ENCODE measurements around the gene HNRNPC. TPM values are rescaled to one million over a fixed set of nuclear protein-coding genes. Genes with fewer than 3 reads are reported as not detected.

The HNRNPC gene
- total RNA-seq, 2 experiments from 2014 or later: 897 to 1,000 TPM

GRCh38 chr14:21241218-21241819 lies 27.9 kb downstream of the HNRNPC start:
- Histone ChIP-seq H3K4me1 (ENCODE audit: insufficient read depth, low read length, poor library complexity, severe bottlenecking) (peaks cover 16% of the 10 kb centered on the region), H3K36me3 (ENCODE audit: insufficient read depth, low read length) (peaks cover 100% of the 10 kb centered on the region), H3K9me3 (ENCODE audit: low read length) (no peaks in the 10 kb centered on the region), H3K4me3 (ENCODE audit: low read depth, low read length, poor library complexity, severe bottlenecking) (no peak overlapping the region), H3K4me2 (ENCODE audit: low read length) (no peak overlapping the region), H3K9me2 (ENCODE audit: insufficient read depth, low read length) (no peaks in the 10 kb centered on the region), H3K27ac (ENCODE audit: low read depth, low read length, poor library complexity, severe bottlenecking) (no peak overlapping the region), H2AFZ (ENCODE audit: low read length) (no peak overlapping the region), H4K20me1 (ENCODE audit: insufficient read depth, low read length) (peaks cover 78% of the 10 kb centered on the region), H3K79me2 (ENCODE audit: insufficient read depth, low read depth, low read length) (peaks cover 100% of the 10 kb centered on the region)
- TF ChIP-seq EZH2phosphoT487 (IDR thresholded peaks at IDR 0.05; ENCODE audit: borderline replicate concordance, low read depth, low read length): no peak
- TF ChIP-seq, protein P1, sequence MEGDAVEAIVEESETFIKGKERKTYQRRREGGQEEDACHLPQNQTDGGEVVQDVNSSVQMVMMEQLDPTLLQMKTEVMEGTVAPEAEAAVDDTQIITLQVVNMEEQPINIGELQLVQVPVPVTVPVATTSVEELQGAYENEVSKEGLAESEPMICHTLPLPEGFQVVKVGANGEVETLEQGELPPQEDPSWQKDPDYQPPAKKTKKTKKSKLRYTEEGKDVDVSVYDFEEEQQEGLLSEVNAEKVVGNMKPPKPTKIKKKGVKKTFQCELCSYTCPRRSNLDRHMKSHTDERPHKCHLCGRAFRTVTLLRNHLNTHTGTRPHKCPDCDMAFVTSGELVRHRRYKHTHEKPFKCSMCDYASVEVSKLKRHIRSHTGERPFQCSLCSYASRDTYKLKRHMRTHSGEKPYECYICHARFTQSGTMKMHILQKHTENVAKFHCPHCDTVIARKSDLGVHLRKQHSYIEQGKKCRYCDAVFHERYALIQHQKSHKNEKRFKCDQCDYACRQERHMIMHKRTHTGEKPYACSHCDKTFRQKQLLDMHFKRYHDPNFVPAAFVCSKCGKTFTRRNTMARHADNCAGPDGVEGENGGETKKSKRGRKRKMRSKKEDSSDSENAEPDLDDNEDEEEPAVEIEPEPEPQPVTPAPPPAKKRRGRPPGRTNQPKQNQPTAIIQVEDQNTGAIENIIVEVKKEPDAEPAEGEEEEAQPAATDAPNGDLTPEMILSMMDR (conservative IDR thresholded peaks at IDR 0.05; ENCODE audit: low read length): peak; percentile 80
- intact Hi-C loops (cut with micrococcal nuclease; ENCODE audit: unreplicated experiment): no loop called here
- no TSS peak for BruUV-seq (replicated peaks)
- peak; percentile 43 for DNase-seq (ENCODE audit: low spot score)
- POLR2A ChIA-PET: interaction anchor here (0.7 kb wide), 1 partner anchor 263 kb away, joined by 3 read pairs; no protein-coding TSS in a partner anchor
- CTCF ChIA-PET (ENCODE audit: unreplicated experiment): no interaction called here

DNA sequence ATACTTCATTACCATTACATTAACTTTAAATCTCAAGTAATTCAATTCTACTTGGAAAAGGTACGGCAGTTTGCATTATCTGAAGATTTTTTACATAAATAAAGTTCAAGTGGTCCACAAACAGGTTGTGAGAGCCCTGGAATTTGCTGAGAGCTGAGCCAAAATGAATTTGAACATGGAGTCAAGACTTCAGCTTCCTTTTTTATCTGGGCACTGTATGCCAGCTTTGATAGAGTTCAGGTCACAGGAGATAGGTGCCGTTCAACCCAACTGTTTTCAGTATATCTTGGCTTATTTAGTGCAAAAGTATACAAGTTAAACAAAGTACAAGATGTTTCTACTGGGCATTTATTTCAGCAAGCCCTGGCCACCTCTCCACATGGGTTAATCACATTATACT lies 28.8 kb downstream of the HNRNPC start:
- Histone ChIP-seq H3K9me3 (ENCODE audit: low read length) (no peaks in the 10 kb centered on the region), H2AFZ (ENCODE audit: low read length) (no peak overlapping the region), H3K9me2 (ENCODE audit: insufficient read depth, low read length) (no peaks in the 10 kb centered on the region), H3K4me1 (ENCODE audit: insufficient read depth, low read length, poor library complexity, severe bottlenecking) (peaks cover 16% of the 10 kb centered on the region), H3K27ac (ENCODE audit: low read depth, low read length, poor library complexity, severe bottlenecking) (no peak overlapping the region), H4K20me1 (ENCODE audit: insufficient read depth, low read length) (peaks cover 87% of the 10 kb centered on the region), H3K79me2 (ENCODE audit: insufficient read depth, low read depth, low read length) (peaks cover 100% of the 10 kb centered on the region), H3K36me3 (ENCODE audit: insufficient read depth, low read length) (peaks cover 100% of the 10 kb centered on the region), H3K4me2 (ENCODE audit: low read length) (no peak overlapping the region), H3K4me3 (ENCODE audit: low read depth, low read length, poor library complexity, severe bottlenecking) (no peak overlapping the region)
- ChIA-PET POLR2A (interaction anchor here (0.7 kb wide), 1 partner anchor 264 kb away, joined by 3 read pairs; no protein-coding TSS in a partner anchor), CTCF (ENCODE audit: unreplicated experiment) (no interaction called here)
- BruUV-seq (replicated peaks): no TSS peak
- no peak for DNase-seq (ENCODE audit: low spot score)
- no peak for TF ChIP-seq EZH2phosphoT487 (IDR thresholded peaks at IDR 0.05; ENCODE audit: borderline replicate concordance, low read depth, low read length)
- TF ChIP-seq, protein P1 (conservative IDR thresholded peaks at IDR 0.05; ENCODE audit: low read length): no peak
- intact Hi-C loops (cut with micrococcal nuclease; ENCODE audit: unreplicated experiment): no loop called here

- H2AFZ ChIP-seq (ENCODE audit: low read length): no peak overlapping the region
- no peak overlapping the region for H3K4me3 ChIP-seq (ENCODE audit: low read depth, low read length, poor library complexity, severe bottlenecking)
- peaks cover 93% of the 10 kb centered on the region for H4K20me1 ChIP-seq (ENCODE audit: insufficient read depth, low read length)
- intact Hi-C loops (cut with micrococcal nuclease; ENCODE audit: unreplicated experiment): no loop called here
- H3K4me2 ChIP-seq (ENCODE audit: low read length): no peak overlapping the region
- H3K79me2 ChIP-seq (ENCODE audit: insufficient read depth, low read depth, low read length): peaks cover 100% of the 10 kb centered on the region
- BruUV-seq (replicated peaks): no TSS peak
- no peaks in the 10 kb centered on the region for H3K9me3 ChIP-seq (ENCODE audit: low read length)
- POLR2A ChIA-PET: interaction anchor here (1.0 to 1.3 kb wide), 2 partner anchors 11 to 40 kb away, joined by 3 to 4 read pairs; no protein-coding TSS in a partner anchor
- H3K36me3 ChIP-seq (ENCODE audit: insufficient read depth, low read length): peaks cover 100% of the 10 kb centered on the region
- peak overlapping the region; percentile 6 for H3K27ac ChIP-seq (ENCODE audit: low read depth, low read length, poor library complexity, severe bottlenecking)
- no peaks in the 10 kb centered on the region for H3K9me2 ChIP-seq (ENCODE audit: insufficient read depth, low read length)
- no peak for DNase-seq (ENCODE audit: low spot score)
- H3K4me1 ChIP-seq (ENCODE audit: insufficient read depth, low read length, poor library complexity, severe bottlenecking): peaks cover 16% of the 10 kb centered on the region
- CTCF ChIA-PET (ENCODE audit: unreplicated experiment): no interaction called here
- TF ChIP-seq, protein P1 (conservative IDR thresholded peaks at IDR 0.05; ENCODE audit: low read length): no peak
- TF ChIP-seq EZH2phosphoT487 (IDR thresholded peaks at IDR 0.05; ENCODE audit: borderline replicate concordance, low read depth, low read length): no peak
These were observed 30.3 kb downstream of the HNRNPC start for GRCh38 chr14:21238823-21239518.

All from OCI-LY7 (cell line).